Measurements from ENCODE around the gene SYNJ2. TPM values are rescaled to one million over a fixed set of nuclear protein-coding genes. Genes with fewer than 3 reads are reported as not detected.

SYNJ2 gene
- total RNA-seq, 1 donor from 2014 or later = 8.3 TPM

- TF ChIP-seq POLR2A (IDR thresholded peaks at IDR 0.05) (no peak), POLR2AphosphoS5 (IDR thresholded peaks at IDR 0.05; ENCODE audit: insufficient read depth in 1 of 2, low read depth in 1 of 2) (no peak)
- TF ChIP-seq, protein P1, sequence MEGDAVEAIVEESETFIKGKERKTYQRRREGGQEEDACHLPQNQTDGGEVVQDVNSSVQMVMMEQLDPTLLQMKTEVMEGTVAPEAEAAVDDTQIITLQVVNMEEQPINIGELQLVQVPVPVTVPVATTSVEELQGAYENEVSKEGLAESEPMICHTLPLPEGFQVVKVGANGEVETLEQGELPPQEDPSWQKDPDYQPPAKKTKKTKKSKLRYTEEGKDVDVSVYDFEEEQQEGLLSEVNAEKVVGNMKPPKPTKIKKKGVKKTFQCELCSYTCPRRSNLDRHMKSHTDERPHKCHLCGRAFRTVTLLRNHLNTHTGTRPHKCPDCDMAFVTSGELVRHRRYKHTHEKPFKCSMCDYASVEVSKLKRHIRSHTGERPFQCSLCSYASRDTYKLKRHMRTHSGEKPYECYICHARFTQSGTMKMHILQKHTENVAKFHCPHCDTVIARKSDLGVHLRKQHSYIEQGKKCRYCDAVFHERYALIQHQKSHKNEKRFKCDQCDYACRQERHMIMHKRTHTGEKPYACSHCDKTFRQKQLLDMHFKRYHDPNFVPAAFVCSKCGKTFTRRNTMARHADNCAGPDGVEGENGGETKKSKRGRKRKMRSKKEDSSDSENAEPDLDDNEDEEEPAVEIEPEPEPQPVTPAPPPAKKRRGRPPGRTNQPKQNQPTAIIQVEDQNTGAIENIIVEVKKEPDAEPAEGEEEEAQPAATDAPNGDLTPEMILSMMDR (IDR thresholded peaks at IDR 0.05) = no peak
- intact Hi-C loops (cut with DNase I) = no loop called here
- Histone ChIP-seq H3K4me1 (no peaks in the 10 kb centered on the region), H3K27me3 (no peaks in the 10 kb centered on the region), H3K36me3 (peaks cover 0 to 4% of the 10 kb centered on the region in 2 donors), H3K4me3 (no peak overlapping the region), H3K9me3 (no peaks in the 10 kb centered on the region), H3K27ac (no peak overlapping the region)
- no peak for DNase-seq (ENCODE audit: extremely low spot score in 2 of 2)
Observed at GRCh38 chr6:158118886-158119285, 137.2 kb downstream of the SYNJ2 start.

GRCh38 chr6:158121335-158121734 lies 139.7 kb downstream of the SYNJ2 start:
- Histone ChIP-seq H3K4me1 (no peaks in the 10 kb centered on the region), H3K9me3 (no peaks in the 10 kb centered on the region), H3K27ac (no peak overlapping the region), H3K4me3 (no peak overlapping the region), H3K36me3 (peaks cover 0 to 4% of the 10 kb centered on the region in 2 donors), H3K27me3 (no peaks in the 10 kb centered on the region)
- TF ChIP-seq POLR2A (IDR thresholded peaks at IDR 0.05) (no peak), POLR2AphosphoS5 (IDR thresholded peaks at IDR 0.05; ENCODE audit: insufficient read depth in 1 of 2, low read depth in 1 of 2) (no peak)
- TF ChIP-seq, protein P1 (IDR thresholded peaks at IDR 0.05) = no peak
- intact Hi-C loops (cut with DNase I) = no loop called here
- DNase-seq (ENCODE audit: extremely low spot score in 2 of 2) = no peak

DNA sequence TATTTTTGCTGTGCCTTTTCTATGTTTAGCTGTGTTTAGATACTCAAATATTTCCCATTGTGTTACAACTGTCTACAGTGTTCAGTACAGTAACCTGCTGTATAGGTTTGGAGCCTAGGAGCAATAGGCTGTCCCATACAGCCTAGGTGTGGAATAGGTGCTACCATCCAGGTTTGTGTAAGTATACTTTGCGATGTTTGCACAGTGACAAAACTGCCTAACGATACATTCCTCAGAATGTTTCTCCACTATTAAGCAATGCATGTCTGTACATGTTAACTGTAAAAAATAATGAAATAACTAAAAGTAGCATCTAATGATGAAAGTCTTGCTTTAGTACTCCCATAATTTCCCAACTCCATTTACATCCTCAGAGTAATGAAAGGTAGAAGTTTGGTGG lies 140.4 kb downstream of the SYNJ2 start:
- TF ChIP-seq, protein P1 (IDR thresholded peaks at IDR 0.05) = no peak
- TF ChIP-seq POLR2AphosphoS5 (IDR thresholded peaks at IDR 0.05; ENCODE audit: insufficient read depth in 1 of 2, low read depth in 1 of 2) (no peak), POLR2A (IDR thresholded peaks at IDR 0.05) (no peak)
- H3K4me1 ChIP-seq = no peaks in the 10 kb centered on the region
- H3K36me3 ChIP-seq = peaks cover 0 to 4% of the 10 kb centered on the region in 2 donors
- no peak overlapping the region for H3K4me3 ChIP-seq
- no peaks in the 10 kb centered on the region for H3K9me3 ChIP-seq
- intact Hi-C loops (cut with DNase I) = no loop called here
- no peak overlapping the region for H3K27ac ChIP-seq
- no peaks in the 10 kb centered on the region for H3K27me3 ChIP-seq
- no peak for DNase-seq (ENCODE audit: extremely low spot score in 2 of 2)

GRCh38 chr6:158124288-158124687 lies 142.6 kb downstream of the SYNJ2 start:
- H3K9me3 ChIP-seq = no peaks in the 10 kb centered on the region
- H3K4me1 ChIP-seq = no peaks in the 10 kb centered on the region
- H3K27me3 ChIP-seq = no peaks in the 10 kb centered on the region
- no peak overlapping the region for H3K4me3 ChIP-seq
- TF ChIP-seq POLR2A (IDR thresholded peaks at IDR 0.05) (no peak), POLR2AphosphoS5 (IDR thresholded peaks at IDR 0.05; ENCODE audit: insufficient read depth in 1 of 2, low read depth in 1 of 2) (no peak)
- TF ChIP-seq, protein P1 (IDR thresholded peaks at IDR 0.05) = no peak
- DNase-seq (ENCODE audit: extremely low spot score in 2 of 2) = no peak
- H3K27ac ChIP-seq = no peak overlapping the region
- H3K36me3 ChIP-seq = no peaks in the 10 kb centered on the region
- intact Hi-C loops (cut with DNase I) = no loop called here

DNA sequence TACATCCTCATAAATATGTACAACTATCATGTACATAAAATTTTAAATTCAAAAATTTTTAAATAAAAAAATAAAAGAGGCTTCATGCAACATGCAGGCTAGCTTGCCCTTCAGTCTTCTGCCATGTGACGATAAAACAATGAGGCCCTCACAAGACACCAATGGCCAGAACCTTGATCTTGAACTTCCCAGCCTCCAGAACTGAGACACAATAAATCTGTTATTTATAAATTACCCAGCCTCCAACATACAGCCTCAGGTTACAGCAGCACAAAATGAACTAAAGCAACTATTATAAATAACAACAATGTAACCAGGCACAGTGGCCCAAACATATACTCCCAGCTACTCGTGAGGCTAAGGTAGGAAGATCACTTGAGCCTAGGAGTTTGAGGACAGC lies 143.6 kb downstream of the SYNJ2 start:
- Histone ChIP-seq H3K36me3 (no peaks in the 10 kb centered on the region), H3K27ac (no peak overlapping the region), H3K4me1 (no peaks in the 10 kb centered on the region), H3K9me3 (no peaks in the 10 kb centered on the region), H3K4me3 (no peak overlapping the region), H3K27me3 (no peaks in the 10 kb centered on the region)
- TF ChIP-seq POLR2AphosphoS5 (IDR thresholded peaks at IDR 0.05; ENCODE audit: insufficient read depth in 1 of 2, low read depth in 1 of 2) (no peak), POLR2A (IDR thresholded peaks at IDR 0.05) (no peak)
- TF ChIP-seq, protein P1 (IDR thresholded peaks at IDR 0.05) = no peak
- intact Hi-C loops (cut with DNase I) = no loop called here
- DNase-seq (ENCODE audit: extremely low spot score in 2 of 2) = no peak
